K562 (cell line): ENCODE measurements around the gene CEP41. TPM values are rescaled to one million over a fixed set of nuclear protein-coding genes. Genes with fewer than 3 reads are reported as not detected.

Experiments used
- CEBPZ ChIP-seq: fragments of 150-350 bp; IDR thresholded peaks from 2 replicates; pipeline ENCODE4 v1.6.1; 2014; ENCODE audit warnings: low read depth, mild to moderate bottlenecking, low read length, borderline replicate concordance
- CREM ChIP-seq: IDR thresholded peaks from 2 replicates; pipeline ENCODE4 v1.6.1; 2014; ENCODE audit warnings: antibody characterized with exemption, low read depth
- ESRRB ChIP-seq: fragments of 250-450 bp; sonication (Bioruptor Pico); IDR thresholded peaks from 2 replicates; pipeline ENCODE4 v1.5.0; 2020; ENCODE audit warnings: mild to moderate bottlenecking, moderate library complexity, borderline replicate concordance
- TBL1XR1 ChIP-seq, 2 experiments: IDR thresholded peaks; 2 replicates each; pipeline ENCODE4 v1.6.1; 2012; ENCODE audit warnings: improper control_type of control experiment in 2 of 2, low read length in 2 of 2, mild to moderate bottlenecking in 1 of 2
- ZC3H8 ChIP-seq: fragments of 450-650 bp; IDR thresholded peaks from 2 replicates; pipeline ENCODE4 v1.6.1; 2017
- polyA plus RNA-seq, 8 experiments: library from polyadenylated mRNA; depleted of rRNA in 4 of 8; stranded (reverse) in 5 of 8; unstranded in 3 of 8; fragments of >200 nt; fragmentation: Nextera tagmentation in 2 of 8; fragmentation: Illumina TruSeq in 1 of 8; extraction: Ambion mirVana in 2 of 8; extraction: Trizol in 1 of 8; gene quantifications; 2 replicates each; pipeline versions ENCODE4 v1.2.1 to v1.2.3, GENCODE V29; 2011 to 2014; ENCODE audit warnings: inconsistent platforms in 1 of 8, missing spikeins in 1 of 8
- total RNA-seq, 7 experiments: library from RNA; depleted of rRNA in 6 of 7; stranded (reverse); fragments of >200 nt in 6 of 7; fragmentation: Illumina TruSeq in 2 of 7; extraction: Trizol in 2 of 7; gene quantifications; 2 replicates each; pipeline versions ENCODE4 v1.2.1 to v1.2.3, GENCODE V29; 2011 to 2021; ENCODE audit warnings: low replicate concordance in 1 of 7
- TF ChIP-seq, protein P1 (sequence below): fragments of 250-450 bp; sonication (Bioruptor Pico); IDR thresholded peaks from 2 replicates; pipeline ENCODE4 v1.5.0; 2021; ENCODE audit warnings: mild to moderate bottlenecking, borderline replicate concordance

CEP41 gene
- total and polyA plus RNA-seq, 9 of the 15 experiments (the other 6 are each of a cell fraction or from before 2014, with no cell fraction given), result 1.5 to 15.5 (median 6.4) TPM

- TF ChIP-seq, protein P1, sequence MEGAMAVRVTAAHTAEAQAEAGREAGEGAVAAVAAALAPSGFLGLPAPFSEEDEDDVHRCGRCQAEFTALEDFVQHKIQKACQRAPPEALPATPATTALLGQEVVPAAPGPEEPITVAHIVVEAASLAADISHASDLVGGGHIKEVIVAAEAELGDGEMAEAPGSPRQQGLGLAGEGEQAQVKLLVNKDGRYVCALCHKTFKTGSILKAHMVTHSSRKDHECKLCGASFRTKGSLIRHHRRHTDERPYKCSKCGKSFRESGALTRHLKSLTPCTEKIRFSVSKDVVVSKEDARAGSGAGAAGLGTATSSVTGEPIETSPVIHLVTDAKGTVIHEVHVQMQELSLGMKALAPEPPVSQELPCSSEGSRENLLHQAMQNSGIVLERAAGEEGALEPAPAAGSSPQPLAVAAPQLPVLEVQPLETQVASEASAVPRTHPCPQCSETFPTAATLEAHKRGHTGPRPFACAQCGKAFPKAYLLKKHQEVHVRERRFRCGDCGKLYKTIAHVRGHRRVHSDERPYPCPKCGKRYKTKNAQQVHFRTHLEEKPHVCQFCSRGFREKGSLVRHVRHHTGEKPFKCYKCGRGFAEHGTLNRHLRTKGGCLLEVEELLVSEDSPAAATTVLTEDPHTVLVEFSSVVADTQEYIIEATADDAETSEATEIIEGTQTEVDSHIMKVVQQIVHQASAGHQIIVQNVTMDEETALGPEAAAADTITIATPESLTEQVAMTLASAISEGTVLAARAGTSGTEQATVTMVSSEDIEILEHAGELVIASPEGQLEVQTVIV (CRISPR knock-in tag), result no peak
- no peak for TF ChIP-seq CEBPZ
- TF ChIP-seq ESRRB, result no peak
- TF ChIP-seq CREM, result no peak
- no peak for TF ChIP-seq TBL1XR1 (IDR thresholded peaks at IDR 0.05; ENCODE audit: low read length in 2 of 2)
- no peak for TF ChIP-seq ZC3H8
These were observed 44.7 kb downstream of the CEP41 start (continued) for GRCh38 chr7:130396109-130396508.
